Caco-2 (cell line): ENCODE results near the gene IQCB1. TPM values are rescaled to one million over a fixed set of nuclear protein-coding genes. Genes with fewer than 3 reads are reported as not detected.

ENCODE experiments used
- BruUV-seq: library from RNA; stranded (reverse); fragments of 400-500 nt; replicated peaks from 2 replicates; lab custom pipeline; 2021; lab: Mats Ljungman, UMichigan
- CTCF ChIA-PET: fragments of 300-600 bp; sonication (Branson Sonifier 250); formaldehyde crosslinking; loops from one replicate; lab custom pipeline; 2022; ENCODE audit warnings: antibody characterized with exemption; lab: Charles Lee
- POLR2A ChIA-PET: fragments of 300-600 bp; sonication (Branson Sonifier 250); formaldehyde crosslinking; loops from one replicate; lab custom pipeline; 2022; ENCODE audit warnings: antibody characterized with exemption; lab: Charles Lee
- DNase-seq, 2 experiments: peaks; one replicate each; pipeline versions ENCODE4 v3.0.0 to v3.0.0-alpha.2; 2020 to 2022
- H3K27me3 ChIP-seq: replicated peaks from 2 replicates; pipeline ENCODE4 v1.6.0; 2011; ENCODE audit warnings: low read length; ENCODE audit not compliant: control insufficient read depth, insufficient read depth
- H3K36me3 ChIP-seq: 2 replicates; pipeline ENCODE4 v1.5.1; 2011; ENCODE audit warnings: low read length; ENCODE audit not compliant: control insufficient read depth, insufficient read depth
- H3K4me1 ChIP-seq: fragments of 250-450 bp; sonication (Bioruptor Pico); 2 replicates; pipeline ENCODE4 v1.5.1; 2020; ENCODE audit warnings: mild to moderate bottlenecking
- H3K4me3 ChIP-seq: 2 replicates; pipeline ENCODE4 v1.5.1; 2011; ENCODE audit warnings: low read depth, mild to moderate bottlenecking, control low read depth, low read length
- H3K9me3 ChIP-seq: fragments of 250-450 bp; sonication (Bioruptor Pico); 2 replicates; pipeline ENCODE4 v1.5.1; 2020; ENCODE audit warnings: mild to moderate bottlenecking, moderate library complexity
- H3K27ac Mint-ChIP-seq: one replicate; pipeline ENCODE4 v1.8.0; 2022; ENCODE audit warnings: mixed read lengths; ENCODE audit not compliant: unreplicated experiment
- H3K27me3 Mint-ChIP-seq: one replicate; pipeline ENCODE4 v1.8.0; 2022; ENCODE audit warnings: mixed read lengths; ENCODE audit not compliant: insufficient read depth, unreplicated experiment
- H3K36me3 Mint-ChIP-seq: one replicate; pipeline ENCODE4 v1.8.0; 2022; ENCODE audit warnings: mild to moderate bottlenecking, mixed read lengths; ENCODE audit not compliant: insufficient read depth, unreplicated experiment
- H3K4me1 Mint-ChIP-seq: one replicate; pipeline ENCODE4 v1.8.0; 2022; ENCODE audit warnings: low read depth, mixed read lengths; ENCODE audit not compliant: unreplicated experiment
- H3K4me3 Mint-ChIP-seq: one replicate; pipeline ENCODE4 v1.8.0; 2022; ENCODE audit warnings: mild to moderate bottlenecking, moderate library complexity, mixed read lengths; ENCODE audit not compliant: unreplicated experiment
- H3K9me3 Mint-ChIP-seq: one replicate; pipeline ENCODE4 v1.8.0; 2022; ENCODE audit warnings: mixed read lengths; ENCODE audit not compliant: unreplicated experiment
- CTCF ChIP-seq, 2 experiments: fragments of 200-600 bp in 1 of 2; IDR thresholded peaks; 1 replicate in 1 of 2; 2 replicates in 1 of 2; pipeline versions ENCODE4 v1.5.1 to v1.8.0; 2011 to 2022; ENCODE audit warnings: antibody characterized with exemption in 1 of 2, control low read depth in 1 of 2, inconsistent platforms in 1 of 2, low read depth in 1 of 2, low read length in 1 of 2, mild to moderate bottlenecking in 1 of 2, moderate library complexity in 1 of 2; ENCODE audit not compliant: insufficient read depth in 1 of 2, severe bottlenecking in 1 of 2, unreplicated experiment in 1 of 2
- intact Hi-C: fragments of 100-400 bp; cut with micrococcal nuclease; formaldehyde crosslinking; loops from one replicate; pipeline ENCODE4 v1.10.0; 2022; ENCODE audit not compliant: unreplicated experiment
- total RNA-seq: library from RNA; stranded (reverse); gene quantifications from 2 replicates; pipeline ENCODE4 v1.2.3, GENCODE V29; 2022

Gene IQCB1
- total RNA-seq, 1 experiment from 2014 or later, result 36.4 TPM

GRCh38 chr3:121739902-121740301 lies 95.0 kb downstream of the IQCB1 start:
- intact Hi-C loops, result loop anchor here (10.0 kb wide), 1 partner anchor 255 kb away; no protein-coding TSS in a partner anchor
- BruUV-seq, result no TSS peak
- POLR2A ChIA-PET, result no interaction called here

GRCh38 chr3:121737644-121738043 lies 97.2 kb downstream of the IQCB1 start:
- DNase-seq, result no peak
- no peaks in the 10 kb centered on the region for H3K27me3 Mint-ChIP-seq
- BruUV-seq, result no TSS peak
- CTCF ChIA-PET, result no interaction called here
- H3K4me1 Mint-ChIP-seq, result no peaks in the 10 kb centered on the region
- no peak overlapping the region for H3K4me3 ChIP-seq
- intact Hi-C loops, result no loop called here
- no peak overlapping the region for H3K27ac Mint-ChIP-seq
- TF ChIP-seq CTCF (IDR thresholded peaks at IDR 0.05; ENCODE audit: insufficient read depth in 1 of 2, low read depth in 1 of 2, low read length in 1 of 2, severe bottlenecking in 1 of 2, unreplicated experiment in 1 of 2), result no peak
- H3K9me3 ChIP-seq, result no peaks in the 10 kb centered on the region; the same call in 1 of the 2 replicates
- H3K4me3 Mint-ChIP-seq, result no peak overlapping the region
- peaks cover 15% of the 10 kb centered on the region for H3K36me3 Mint-ChIP-seq
- no peaks in the 10 kb centered on the region for H3K36me3 ChIP-seq
- H3K27me3 ChIP-seq, result no peaks in the 10 kb centered on the region
- no peaks in the 10 kb centered on the region for H3K4me1 ChIP-seq
- POLR2A ChIA-PET, result no interaction called here
- H3K9me3 Mint-ChIP-seq, result no peaks in the 10 kb centered on the region

More at GRCh38 chr3:121739902-121740301, 95.0 kb downstream of the IQCB1 start:
- Histone ChIP-seq H3K36me3 (no peaks in the 10 kb centered on the region), H3K9me3 (no peaks in the 10 kb centered on the region; the same call in 1 of the 2 replicates), H3K27me3 (no peaks in the 10 kb centered on the region), H3K4me3 (no peak overlapping the region), H3K4me1 (no peaks in the 10 kb centered on the region)
- H3K9me3 Mint-ChIP-seq, result no peaks in the 10 kb centered on the region
- CTCF ChIA-PET, result no interaction called here
- no peaks in the 10 kb centered on the region for H3K4me1 Mint-ChIP-seq
- H3K36me3 Mint-ChIP-seq, result peaks cover 15% of the 10 kb centered on the region
- no peak for DNase-seq
- TF ChIP-seq CTCF (IDR thresholded peaks at IDR 0.05; ENCODE audit: insufficient read depth in 1 of 2, low read depth in 1 of 2, low read length in 1 of 2, severe bottlenecking in 1 of 2, unreplicated experiment in 1 of 2), result no peak
- no peaks in the 10 kb centered on the region for H3K27me3 Mint-ChIP-seq
- no peak overlapping the region for H3K4me3 Mint-ChIP-seq
- H3K27ac Mint-ChIP-seq, result no peak overlapping the region

- no peak overlapping the region for H3K27ac Mint-ChIP-seq
- H3K27me3 Mint-ChIP-seq, result no peaks in the 10 kb centered on the region
- BruUV-seq, result no TSS peak
- POLR2A ChIA-PET, result no interaction called here
- DNase-seq, result no peak
- peaks cover 5% of the 10 kb centered on the region for H3K4me1 Mint-ChIP-seq
- no peaks in the 10 kb centered on the region for H3K27me3 ChIP-seq
- H3K4me3 ChIP-seq, result no peak overlapping the region
- CTCF ChIA-PET, result no interaction called here
- H3K36me3 ChIP-seq, result no peaks in the 10 kb centered on the region
- no peak for TF ChIP-seq CTCF (IDR thresholded peaks at IDR 0.05; ENCODE audit: insufficient read depth in 1 of 2, low read depth in 1 of 2, low read length in 1 of 2, severe bottlenecking in 1 of 2, unreplicated experiment in 1 of 2)
- no peaks in the 10 kb centered on the region for H3K4me1 ChIP-seq
- H3K9me3 Mint-ChIP-seq, result no peaks in the 10 kb centered on the region
- intact Hi-C loops, result no loop called here
- no peak overlapping the region for H3K4me3 Mint-ChIP-seq
- H3K36me3 Mint-ChIP-seq, result peaks cover 15% of the 10 kb centered on the region
- no peaks in the 10 kb centered on the region for H3K9me3 ChIP-seq
These were observed 98.7 kb downstream of the IQCB1 start for GRCh38 chr3:121736112-121736511.
